Testis (tissue), 3 donors: ENCODE data around the gene MRPL37. TPM values are rescaled to one million over a fixed set of nuclear protein-coding genes. Genes with fewer than 3 reads are reported as not detected.
A peak's percentile ranks its signal among the peaks of the same experiment; 100 is the strongest.

Experiments used
- DNase-seq: peaks from one replicate; pipeline ENCODE4 v3.0.0-alpha.2; 2019
- H3K27ac ChIP-seq, 2 donors: fragments of 200-600 bp; sonication (generic); one replicate each; pipeline ENCODE4 v1.5.1; 2019
- H3K27me3 ChIP-seq: fragments of 200-600 bp; sonication (generic); one replicate; pipeline ENCODE4 v1.5.1; 2019
- H3K36me3 ChIP-seq: fragments of 200-600 bp; sonication (generic); one replicate; pipeline ENCODE4 v1.5.1; 2017; ENCODE audit warnings: low read depth; ENCODE audit errors: missing control alignments
- H3K4me1 ChIP-seq: fragments of 200-600 bp; sonication (generic); one replicate; pipeline ENCODE4 v1.5.1; 2019
- H3K4me3 ChIP-seq, 2 donors: fragments of 200-600 bp; sonication (generic); one replicate each; pipeline ENCODE4 v1.5.1; 2017 to 2019
- H3K9me3 ChIP-seq: fragments of 200-600 bp; sonication (generic); one replicate; pipeline ENCODE4 v1.5.1; 2017
- CTCF ChIP-seq, 3 experiments: fragments of 450-650 bp in 2 of 3; fragments of 200-600 bp in 1 of 3; sonication (generic) in 1 of 3; IDR thresholded peaks; one replicate each; pipeline ENCODE4 v1.5.1; 2016 to 2019; ENCODE audit warnings: antibody characterized with exemption in 3 of 3, mild to moderate bottlenecking in 2 of 3, moderate library complexity in 1 of 3
- POLR2A ChIP-seq: fragments of 450-650 bp; IDR thresholded peaks from one replicate; pipeline ENCODE4 v1.6.1; 2017; ENCODE audit warnings: antibody characterized with exemption, mild to moderate bottlenecking, moderate library complexity
- WGBS, 2 donors: methylation state at CpG; one replicate each; pipeline ENCODE4 v1.1.5; 2018; 5-methylcytosine and 5-hydroxymethylcytosine counted together
- intact Hi-C: fragments of 100-400 bp; cut with DNase I; formaldehyde crosslinking; loops from one replicate; pipeline ENCODE4 v1.15.1; 2023; ENCODE audit warnings: low total_unique reads
- polyA plus RNA-seq: library from polyadenylated mRNA; stranded (reverse); fragments of 350-450 nt; fragmentation: Illumina TruSeq; extraction: RNeasy Lipid Tissue Mini Kit (QIAGEN cat#74804); gene quantifications from one replicate; pipeline ENCODE4 v1.2.3, GENCODE V29; 2014; ENCODE audit warnings: low read depth, low replicate concordance; ENCODE audit not compliant: insufficient read depth
- total RNA-seq, 2 donors: library from RNA; depleted of rRNA; stranded (reverse); fragments of >200 nt; gene quantifications; one replicate each; pipeline ENCODE4 v1.2.3, GENCODE V29; 2016

Gene MRPL37
- total and polyA plus RNA-seq, 3 donors from 2014 or later: 74.2 to 91.4 (median 89.1) TPM

GRCh38 chr1:54227091-54227602 is 27.2 kb downstream of the MRPL37 start:
- H3K36me3 ChIP-seq: no peaks in the 10 kb centered on the region
- WGBS, 2 donors: 73 to 83% methylated on average over 8 of the region's 8 CpGs
- no peaks in the 10 kb centered on the region for H3K9me3 ChIP-seq
- no peaks in the 10 kb centered on the region for H3K27me3 ChIP-seq
- intact Hi-C loops: no loop called here
- H3K4me1 ChIP-seq: peaks cover 56% of the 10 kb centered on the region
- TF ChIP-seq POLR2A (no peak), CTCF (IDR thresholded peaks at IDR 0.05) (no peak)
- no peak overlapping the region for H3K27ac ChIP-seq
- H3K4me3 ChIP-seq: no peak overlapping the region
- peak; percentile 56 for DNase-seq

GRCh38 chr1:54227891-54228310 is 27.9 kb downstream of the MRPL37 start:
- Histone ChIP-seq H3K4me3 (no peak overlapping the region), H3K27ac (no peak overlapping the region), H3K27me3 (no peaks in the 10 kb centered on the region), H3K9me3 (no peaks in the 10 kb centered on the region), H3K4me1 (peaks cover 52% of the 10 kb centered on the region), H3K36me3 (no peaks in the 10 kb centered on the region)
- WGBS, 2 donors: 51 to 69% methylated on average over 17 of the region's 17 CpGs
- no peak for DNase-seq
- intact Hi-C loops: no loop called here
- TF ChIP-seq POLR2A (no peak), CTCF (IDR thresholded peaks at IDR 0.05) (no peak)

GRCh38 chr1:54228638-54229079 is 28.7 kb downstream of the MRPL37 start:
- H3K27ac ChIP-seq: peak overlapping the region in 1 of 2 donors; percentile 21
- intact Hi-C loops: no loop called here
- no peaks in the 10 kb centered on the region for H3K9me3 ChIP-seq
- H3K27me3 ChIP-seq: no peaks in the 10 kb centered on the region
- WGBS, 2 donors: 88% methylated on average over 13 of the region's 13 CpGs; no CpG with 5 or more reads in 1 of the 2 donors
- H3K4me1 ChIP-seq: peaks cover 49% of the 10 kb centered on the region
- no peak for TF ChIP-seq CTCF (IDR thresholded peaks at IDR 0.05)
- no peak for TF ChIP-seq POLR2A
- no peaks in the 10 kb centered on the region for H3K36me3 ChIP-seq
- no peak for DNase-seq
- no peak overlapping the region for H3K4me3 ChIP-seq

- peak overlapping the region in 1 of 2 donors; percentile 39 for H3K27ac ChIP-seq
- WGBS, 2 donors: 43 to 66% methylated on average over 11 of the region's 11 CpGs
- peak; percentile 61 for DNase-seq
- no peaks in the 10 kb centered on the region for H3K36me3 ChIP-seq
- H3K9me3 ChIP-seq: no peaks in the 10 kb centered on the region
- peaks cover 42% of the 10 kb centered on the region for H3K4me1 ChIP-seq
- no peaks in the 10 kb centered on the region for H3K27me3 ChIP-seq
- no peak for TF ChIP-seq POLR2A
- TF ChIP-seq CTCF (IDR thresholded peaks at IDR 0.05): no peak
- no peak overlapping the region for H3K4me3 ChIP-seq
- intact Hi-C loops: no loop called here
Observed at GRCh38 chr1:54229281-54229891, 29.4 kb downstream of the MRPL37 start.
